Panc1 (cell line): ENCODE measurements around the gene MYRIP. TPM values are rescaled to one million over a fixed set of nuclear protein-coding genes. Genes with fewer than 3 reads are reported as not detected.

ENCODE experiments used
- ATAC-seq: fragments of 200-7000 bp; cut with Tn5 transposase; 2 replicates; pipeline ENCODE4 v1.9.1; 2020; ENCODE audit warnings: mild to moderate bottlenecking, moderate library complexity
- BruUV-seq: library from RNA; stranded (reverse); fragments of 400-500 nt; replicated peaks from 2 replicates; lab custom pipeline; 2021; lab: Mats Ljungman, UMichigan
- CTCF ChIA-PET: fragments of 300-600 bp; sonication (Branson Sonifier 250); formaldehyde crosslinking; loops from one replicate; lab custom pipeline; 2022; ENCODE audit warnings: antibody characterized with exemption; lab: Charles Lee
- POLR2A ChIA-PET: fragments of 300-600 bp; sonication (Branson Sonifier 250); formaldehyde crosslinking; loops from one replicate; lab custom pipeline; 2022; ENCODE audit warnings: antibody characterized with exemption; lab: Charles Lee
- DNase-seq: peaks from one replicate; pipeline ENCODE4 v3.0.0-alpha.2; 2010; ENCODE audit warnings: low read depth, low spot score
- H3K27ac ChIP-seq: 2 replicates; pipeline ENCODE4 v1.5.1; 2011; ENCODE audit warnings: mild to moderate bottlenecking, low read length, inconsistent platforms
- H3K27me3 ChIP-seq: fragments of 200-500 bp; sonication (Bioruptor generic); 2 replicates; pipeline ENCODE4 v1.6.0; 2014; ENCODE audit warnings: low read length, inconsistent platforms; ENCODE audit not compliant: control insufficient read depth, insufficient read depth
- H3K36me3 ChIP-seq: fragments of 200-500 bp; sonication (Bioruptor generic); 2 replicates; pipeline ENCODE4 v1.5.1; 2014; ENCODE audit warnings: inconsistent platforms, mild to moderate bottlenecking, low read length, moderate library complexity; ENCODE audit not compliant: control insufficient read depth, insufficient read depth
- H3K4me1 ChIP-seq: 2 replicates; pipeline ENCODE4 v1.5.1; 2011; ENCODE audit warnings: inconsistent platforms, mild to moderate bottlenecking, low read length, moderate library complexity; ENCODE audit not compliant: control insufficient read depth, insufficient read depth
- H3K4me3 ChIP-seq, 2 experiments: 2 replicates each; pipeline ENCODE4 v1.5.1; 2011 to 2012; ENCODE audit warnings: low read depth in 2 of 2, low read length in 2 of 2, mild to moderate bottlenecking in 2 of 2, inconsistent platforms in 1 of 2, moderate library complexity in 1 of 2
- H3K9me3 ChIP-seq: fragments of 200-500 bp; sonication (Bioruptor generic); 2 replicates; pipeline ENCODE4 v1.5.1; 2014; ENCODE audit warnings: low read depth, mild to moderate bottlenecking, inconsistent platforms, low read length, moderate library complexity; ENCODE audit not compliant: control insufficient read depth, insufficient read depth
- CTCF ChIP-seq: fragments of 450-650 bp; IDR thresholded peaks from 2 replicates; pipeline ENCODE4 v1.5.1; 2017; ENCODE audit warnings: mild to moderate bottlenecking
- POLR2AphosphoS5 ChIP-seq: IDR thresholded peaks from 2 replicates; pipeline ENCODE4 v1.6.1; 2012; ENCODE audit warnings: mild to moderate bottlenecking, low read depth, low read length, moderate library complexity
- REST ChIP-seq, 2 experiments: IDR thresholded peaks; 2 replicates each; pipeline ENCODE4 v1.6.1; 2011 to 2012; ENCODE audit warnings: low read depth in 2 of 2, control low read depth in 1 of 2, low read length in 1 of 2, mild to moderate bottlenecking in 1 of 2, moderate library complexity in 1 of 2; ENCODE audit not compliant: insufficient read depth in 1 of 2
- SIN3A ChIP-seq: IDR thresholded peaks from 2 replicates; pipeline ENCODE4 v1.6.1; 2012; ENCODE audit warnings: low read depth, mild to moderate bottlenecking, low read length, moderate library complexity, borderline replicate concordance; ENCODE audit not compliant: insufficient read depth
- TCF7L2 ChIP-seq: IDR thresholded peaks from 2 replicates; pipeline ENCODE4 v1.6.1; 2011; ENCODE audit warnings: mild to moderate bottlenecking, low read depth, low read length, inconsistent platforms
- in situ Hi-C: cut with HindIII; loops from 2 replicates; pipeline ENCODE4 v1.10.0; 2016; ENCODE audit warnings: low sequenced_read_pairs, low pct_unique_long_range_greater_than_20kb
- intact Hi-C: fragments of 100-400 bp; cut with micrococcal nuclease; formaldehyde crosslinking; loops from one replicate; pipeline ENCODE4 v1.10.0; 2022; ENCODE audit not compliant: unreplicated experiment
- total RNA-seq: library from RNA; stranded (reverse); gene quantifications from one replicate; pipeline ENCODE4 v1.2.1, GENCODE V29; 2021; ENCODE audit not compliant: unreplicated experiment

Gene MYRIP
- total RNA-seq, 1 experiment from 2014 or later = 0.59 TPM

- in situ Hi-C loops (no loop called here), intact Hi-C loops (no loop called here)
- Histone ChIP-seq H3K4me3 (no peak overlapping the region), H3K36me3 (no peaks in the 10 kb centered on the region), H3K4me1 (no peaks in the 10 kb centered on the region), H3K9me3 (no peaks in the 10 kb centered on the region), H3K27ac (no peak overlapping the region), H3K27me3 (no peaks in the 10 kb centered on the region)
- POLR2A ChIA-PET = no interaction called here
- ATAC-seq (no peak), DNase-seq (no peak)
- no TSS peak for BruUV-seq
- TF ChIP-seq CTCF (no peak), SIN3A (no peak), TCF7L2 (no peak), POLR2AphosphoS5 (no peak), REST (IDR thresholded peaks at IDR 0.05; ENCODE audit: insufficient read depth in 1 of 2, low read depth in 2 of 2, low read length in 1 of 2) (no peak)
- CTCF ChIA-PET = no interaction called here
These were observed 432.8 kb downstream of the MYRIP start for GRCh38 chr3:40242216-40242615.

GRCh38 chr3:40242638-40243037 is 433.2 kb downstream of the MYRIP start:
- intact Hi-C loops (no loop called here), in situ Hi-C loops (no loop called here)
- ChIA-PET POLR2A (no interaction called here), CTCF (no interaction called here)
- DNase-seq (no peak), ATAC-seq (no peak)
- Histone ChIP-seq H3K27ac (no peak overlapping the region), H3K36me3 (no peaks in the 10 kb centered on the region), H3K9me3 (no peaks in the 10 kb centered on the region), H3K4me3 (no peak overlapping the region), H3K4me1 (no peaks in the 10 kb centered on the region), H3K27me3 (no peaks in the 10 kb centered on the region)
- TF ChIP-seq REST (IDR thresholded peaks at IDR 0.05; ENCODE audit: insufficient read depth in 1 of 2, low read depth in 2 of 2, low read length in 1 of 2) (no peak), TCF7L2 (no peak), POLR2AphosphoS5 (no peak), SIN3A (no peak), CTCF (no peak)
- no TSS peak for BruUV-seq
